Vagina (tissue), 2 donors: ENCODE measurements around the gene POLRMT. TPM values are rescaled to one million over a fixed set of nuclear protein-coding genes. Genes with fewer than 3 reads are reported as not detected.
"Not testable (repeated sequence)": the region's sequence is repeated elsewhere in the genome, so short reads cannot be mapped to it uniquely, and the experiment has no call there.

Experiments
- DNase-seq, 2 donors: peaks; one replicate each; pipeline ENCODE4 v3.0.0-alpha.2; 2017; ENCODE audit errors: extremely low spot score in 2 of 2
- H3K27ac ChIP-seq: fragments of 200-600 bp; sonication (generic); one replicate; pipeline ENCODE4 v1.5.1; 2019
- H3K27me3 ChIP-seq: fragments of 200-600 bp; sonication (generic); one replicate; pipeline ENCODE4 v1.5.1; 2019
- H3K36me3 ChIP-seq, 2 donors: fragments of 200-600 bp; sonication (generic); one replicate each; pipeline ENCODE4 v1.5.1; 2017 to 2019
- H3K4me1 ChIP-seq: fragments of 200-600 bp; sonication (generic); one replicate; pipeline ENCODE4 v1.5.1; 2019
- H3K4me3 ChIP-seq, 2 donors: fragments of 200-600 bp; sonication (generic); 1 replicate in 1 of 2; 2 replicates in 1 of 2; pipeline ENCODE4 v1.5.1; 2016 to 2019
- H3K9me3 ChIP-seq: fragments of 200-600 bp; sonication (generic); one replicate; pipeline ENCODE4 v1.5.1; 2019
- CTCF ChIP-seq, 3 experiments: fragments of 450-650 bp in 2 of 3; fragments of 200-600 bp in 1 of 3; sonication (generic) in 1 of 3; IDR thresholded peaks; one replicate each; pipeline ENCODE4 v1.5.1; 2017 to 2019; ENCODE audit warnings: antibody characterized with exemption in 3 of 3, mild to moderate bottlenecking in 2 of 3, moderate library complexity in 2 of 3
- POLR2A ChIP-seq, 2 donors: fragments of 450-650 bp; IDR thresholded peaks; one replicate each; pipeline ENCODE4 v1.6.1; 2017; ENCODE audit warnings: antibody characterized with exemption in 2 of 2, mild to moderate bottlenecking in 2 of 2, moderate library complexity in 2 of 2
- POLR2AphosphoS5 ChIP-seq, 2 donors: sonication (generic); formaldehyde crosslinking; IDR thresholded peaks; one replicate each; pipeline ENCODE4 v1.9.0; 2017; ENCODE audit warnings: antibody characterized with exemption in 2 of 2, mild to moderate bottlenecking in 2 of 2, low read depth in 1 of 2; ENCODE audit not compliant: insufficient read depth in 1 of 2
- intact Hi-C: fragments of 100-400 bp; cut with DNase I; formaldehyde crosslinking; loops from one replicate; pipeline ENCODE4 v1.15.1; 2023
- total RNA-seq: library from RNA; depleted of rRNA; stranded (reverse); fragments of >200 nt; gene quantifications from one replicate; pipeline ENCODE4 v1.2.3, GENCODE V29; 2016

The POLRMT gene
- total RNA-seq, 1 donor from 2014 or later: 33.9 TPM

- H3K4me1 ChIP-seq: peaks cover 17% of the 10 kb centered on the region
- no peak overlapping the region for H3K27ac ChIP-seq
- no peak for TF ChIP-seq POLR2AphosphoS5 (IDR thresholded peaks at IDR 0.05; ENCODE audit: insufficient read depth in 1 of 2, low read depth in 1 of 2)
- no peak for TF ChIP-seq POLR2A (IDR thresholded peaks at IDR 0.05)
- no peak for TF ChIP-seq CTCF (IDR thresholded peaks at IDR 0.05)
- H3K36me3 ChIP-seq: no peaks in the 10 kb centered on the region
- DNase-seq: no peak
- H3K27me3 ChIP-seq: peaks cover 20% of the 10 kb centered on the region
- H3K9me3 ChIP-seq: no peaks in the 10 kb centered on the region
- intact Hi-C loops: no loop called here
- peak overlapping the region in 1 of 2 donors; percentile 21 for H3K4me3 ChIP-seq
Measured at GRCh38 chr19:588741-589692, 44.3 kb downstream of the POLRMT start.

- no peak for DNase-seq
- H3K36me3 ChIP-seq: peaks cover 0 to 2% of the 10 kb centered on the region in 2 donors
- intact Hi-C loops: no loop called here
- H3K9me3 ChIP-seq: no peaks in the 10 kb centered on the region
- peaks cover 17% of the 10 kb centered on the region for H3K4me1 ChIP-seq
- H3K27me3 ChIP-seq: peaks cover 20% of the 10 kb centered on the region
- no peak for TF ChIP-seq CTCF (IDR thresholded peaks at IDR 0.05)
- no peak for TF ChIP-seq POLR2AphosphoS5 (IDR thresholded peaks at IDR 0.05; ENCODE audit: insufficient read depth in 1 of 2, low read depth in 1 of 2)
- H3K4me3 ChIP-seq: no peak overlapping the region
- H3K27ac ChIP-seq: no peak overlapping the region
Measured at GRCh38 chr19:588093-588740, 45.1 kb downstream of the POLRMT start.

GRCh38 chr19:585551-586110 lies 47.7 kb downstream of the POLRMT start:
- H3K27ac ChIP-seq: no peak overlapping the region
- no peak for DNase-seq
- H3K4me1 ChIP-seq: peaks cover 17% of the 10 kb centered on the region
- no peaks in the 10 kb centered on the region for H3K9me3 ChIP-seq
- H3K27me3 ChIP-seq: peaks cover 13% of the 10 kb centered on the region
- peaks cover 0 to 24% of the 10 kb centered on the region in 2 donors for H3K36me3 ChIP-seq
- no peak for TF ChIP-seq POLR2AphosphoS5 (IDR thresholded peaks at IDR 0.05; ENCODE audit: insufficient read depth in 1 of 2, low read depth in 1 of 2)
- no peak overlapping the region for H3K4me3 ChIP-seq
- intact Hi-C loops: no loop called here

GRCh38 chr19:585146-585545 lies 48.2 kb downstream of the POLRMT start:
- intact Hi-C loops, H3K27ac ChIP-seq, DNase-seq, H3K4me3 ChIP-seq, H3K27me3 ChIP-seq, H3K9me3 ChIP-seq: not testable (repeated sequence)
- H3K4me1 ChIP-seq: peaks cover 17% of the 10 kb centered on the region
- H3K36me3 ChIP-seq: peaks cover 0 to 24% of the 10 kb centered on the region in 2 donors

- Histone ChIP-seq H3K4me3 (no peak overlapping the region), H3K36me3 (peaks cover 0 to 28% of the 10 kb centered on the region in 2 donors), H3K27me3 (peaks cover 9% of the 10 kb centered on the region), H3K4me1 (peaks cover 17% of the 10 kb centered on the region), H3K27ac (no peak overlapping the region), H3K9me3 (no peaks in the 10 kb centered on the region)
- TF ChIP-seq CTCF (IDR thresholded peaks at IDR 0.05): peak; percentile 35 to 63 (median 41)
- TF ChIP-seq POLR2A (IDR thresholded peaks at IDR 0.05): no peak
- TF ChIP-seq POLR2AphosphoS5 (IDR thresholded peaks at IDR 0.05; ENCODE audit: insufficient read depth in 1 of 2, low read depth in 1 of 2): no peak
- DNase-seq: no peak
- intact Hi-C loops: no loop called here
Measured at GRCh38 chr19:584240-585001, 48.9 kb downstream of the POLRMT start.
